NCI-H1436 treated with DMSO at 0.1 percent for 48 hours (cell line): Measurements from ENCODE around the gene TECPR1.
"Not testable (repeated sequence)": the region's sequence is repeated elsewhere in the genome, so short reads cannot be mapped to it uniquely, and the experiment has no call there.

Experiments used
- DNase-seq: peaks from one replicate; lab custom pipeline; 2025; lab: John Stamatoyannopoulos, UW

Gene TECPR1

DNA sequence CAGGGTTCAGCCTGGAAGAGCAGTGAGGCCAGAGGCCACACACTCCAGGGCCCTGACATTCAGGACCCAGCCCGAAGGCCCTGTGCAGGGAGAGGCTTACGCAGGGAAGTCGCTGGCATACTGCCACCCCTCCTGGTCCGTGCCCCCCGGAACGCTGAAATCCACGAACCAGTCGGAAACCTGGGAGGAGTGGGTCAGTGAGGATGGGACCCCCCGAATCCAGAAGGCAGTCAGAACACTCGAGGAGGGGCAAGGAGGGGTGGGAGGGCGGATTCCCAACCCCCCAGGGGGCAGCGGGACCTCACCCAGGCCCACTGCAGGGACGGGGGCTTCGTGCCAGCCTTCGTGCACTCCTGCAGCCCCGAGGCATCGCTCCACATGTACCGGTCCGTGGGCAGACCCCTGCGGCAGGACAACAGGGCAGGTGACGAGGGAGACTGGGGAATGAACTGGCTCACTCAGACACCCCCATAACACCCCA, 27.3 kb downstream of the TECPR1 start:
- DNase-seq = no peak

DNA sequence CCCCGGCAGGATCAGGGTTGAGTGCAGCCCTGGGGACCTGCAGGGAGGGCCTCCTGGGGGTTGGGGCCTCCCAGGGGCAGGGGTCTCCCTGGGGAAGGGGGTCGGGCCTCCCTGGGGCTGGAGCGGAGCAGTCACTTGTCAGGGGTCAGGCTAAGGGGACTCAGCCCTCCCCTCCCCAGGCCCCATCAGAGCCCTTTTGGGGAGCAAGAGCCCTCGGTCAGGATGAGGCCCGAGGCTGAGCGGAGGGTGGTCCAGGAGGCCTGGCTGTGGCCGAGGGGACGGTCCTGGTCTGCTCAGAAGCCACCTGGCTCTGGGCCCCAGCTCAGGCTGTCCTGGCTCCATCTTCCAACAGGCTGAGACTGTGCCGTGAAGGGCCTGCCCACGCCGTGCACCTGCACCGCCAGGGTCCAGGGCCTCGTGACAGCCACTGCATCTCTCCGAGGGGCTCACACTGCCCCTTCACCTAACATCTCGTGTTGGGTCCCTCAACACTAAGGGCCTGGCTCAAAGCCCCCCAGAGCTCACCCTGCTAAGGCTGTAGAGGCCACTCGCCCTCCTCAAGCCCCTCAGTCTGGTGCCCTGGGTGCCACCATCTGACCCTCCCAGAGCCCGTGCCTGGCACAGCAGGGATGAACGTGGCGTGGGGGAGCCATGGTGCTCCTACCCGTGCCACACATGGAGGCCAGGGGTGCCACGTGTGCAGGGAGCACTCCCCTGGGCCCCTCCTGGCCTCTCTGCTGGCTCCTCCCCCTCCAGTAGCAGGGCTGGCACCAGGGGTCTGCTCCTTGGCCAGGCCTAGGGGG, 27.9 kb downstream of the TECPR1 start:
- DNase-seq = no peak

DNA sequence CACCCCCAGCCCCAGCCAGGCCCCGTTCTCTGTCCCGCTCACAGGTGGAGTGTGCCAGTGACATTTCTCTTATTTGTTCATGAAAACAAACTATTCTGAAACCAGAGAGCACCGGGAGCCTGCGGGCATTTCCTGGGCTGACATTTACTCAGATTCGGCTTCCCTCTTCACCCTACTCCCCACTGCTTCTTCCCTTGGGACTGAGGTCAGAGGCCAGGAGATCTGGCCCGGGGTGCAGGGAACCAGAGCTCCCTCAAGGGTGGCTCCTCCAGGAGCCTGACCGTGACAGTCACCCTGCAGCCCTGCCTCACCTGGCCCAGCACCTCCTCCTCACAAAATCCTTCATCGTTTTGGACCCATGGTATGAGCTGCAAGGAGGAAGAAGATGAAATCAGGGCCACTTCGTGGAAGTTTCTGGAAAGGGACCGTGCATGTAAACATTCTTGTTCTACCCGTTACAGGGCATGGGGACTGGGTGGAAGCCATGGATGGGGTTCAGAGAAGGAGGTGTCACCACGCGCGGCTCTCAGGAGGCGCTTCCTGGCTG, 28.6 kb downstream of the TECPR1 start:
- no peak for DNase-seq

DNA sequence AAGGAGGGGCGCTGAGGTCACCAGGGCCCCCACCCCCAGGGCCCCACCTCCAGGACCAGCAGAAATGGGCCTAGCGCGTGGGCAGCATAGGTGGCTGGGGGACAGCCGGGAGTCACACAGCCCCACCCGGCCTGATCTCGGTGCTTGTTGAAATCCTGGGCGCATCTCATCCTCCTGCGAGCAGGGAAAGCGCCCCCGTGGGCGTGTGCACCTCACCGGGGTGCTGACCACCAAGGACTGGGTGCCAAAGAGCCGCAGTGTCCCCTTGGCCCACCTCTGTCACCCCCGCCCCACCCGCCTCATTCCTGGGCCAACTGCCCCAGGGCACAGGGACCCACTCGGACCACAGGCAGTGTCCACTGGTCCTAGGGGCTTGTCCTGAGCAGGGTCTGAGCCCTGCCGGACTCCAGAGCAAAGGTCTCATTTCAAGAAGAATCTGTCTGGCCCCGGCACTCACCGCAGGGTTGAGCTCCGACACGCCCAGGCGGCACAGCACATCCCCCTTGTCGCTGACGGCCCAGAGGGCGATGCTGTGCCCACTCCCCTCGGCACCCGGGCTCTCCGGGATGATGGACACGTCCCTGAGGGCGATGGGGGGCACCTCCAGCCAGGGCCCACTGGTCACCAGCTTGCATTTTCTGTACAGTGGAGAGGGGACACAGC, 29.4 kb downstream of the TECPR1 start:
- no peak for DNase-seq

DNA sequence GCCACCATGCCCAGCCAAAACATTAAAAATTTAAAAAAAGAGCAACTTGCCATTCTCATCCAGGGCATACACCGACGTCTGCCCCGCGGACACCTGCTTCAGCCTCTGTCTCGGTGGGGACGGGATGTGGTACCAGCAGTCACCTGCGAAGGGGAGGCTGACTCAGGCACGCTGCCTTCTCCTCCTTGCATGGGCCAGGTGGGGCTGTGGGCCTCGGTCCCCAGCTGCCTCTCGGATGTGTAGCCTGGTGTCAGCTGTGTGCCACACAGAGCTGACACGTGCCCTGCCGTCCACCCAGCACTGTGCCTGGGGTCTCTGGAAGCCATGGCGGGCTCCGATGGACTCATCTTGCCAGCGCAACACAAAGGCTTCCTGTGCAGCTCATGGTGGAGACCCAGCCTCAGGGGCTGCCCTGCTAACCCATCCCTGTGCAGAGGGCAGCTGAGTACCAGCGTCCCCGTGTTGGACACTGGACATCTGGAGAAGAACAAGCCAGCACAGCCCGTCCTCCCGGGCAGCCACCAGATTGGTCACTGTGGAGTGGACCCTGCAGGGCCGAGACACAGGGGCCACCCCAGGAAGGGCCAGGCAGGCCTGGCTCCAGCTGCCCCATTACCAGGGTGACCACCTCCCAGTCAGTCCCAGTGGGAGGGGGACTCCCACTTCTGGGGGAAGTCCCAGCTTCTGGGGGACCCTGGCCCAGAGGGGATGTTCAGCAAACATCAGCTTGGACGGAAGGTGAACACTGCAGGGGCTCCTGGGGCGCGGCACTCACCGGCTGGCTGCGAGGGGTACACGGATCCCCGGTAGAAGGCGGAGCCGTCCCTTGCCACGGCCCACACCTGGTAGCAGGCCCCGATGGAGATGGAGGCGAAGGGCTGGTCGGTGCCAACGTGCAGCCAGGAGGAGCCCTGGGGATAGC, 30.2 kb downstream of the TECPR1 start:
- DNase-seq = no peak

DNA sequence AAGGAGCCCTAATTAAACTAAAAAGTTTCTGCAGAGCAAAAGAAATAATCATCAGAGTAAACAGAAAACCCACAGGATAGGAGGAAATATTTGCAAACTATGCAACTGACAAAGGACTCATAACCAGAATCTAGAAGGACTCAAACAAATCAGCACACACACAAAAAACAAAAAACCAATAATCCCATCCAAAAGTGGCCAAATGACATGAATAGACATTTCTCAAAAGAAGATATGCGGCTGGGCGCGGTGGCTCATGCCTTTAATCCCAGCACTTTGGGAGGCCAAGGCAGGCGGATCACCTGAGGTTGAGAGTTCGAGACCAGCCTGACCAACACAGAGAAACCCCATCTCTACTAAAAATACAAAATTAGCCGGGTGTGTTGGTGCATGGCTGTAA, 32.6 kb downstream of the TECPR1 start:
- DNase-seq = not testable (repeated sequence)

DNA sequence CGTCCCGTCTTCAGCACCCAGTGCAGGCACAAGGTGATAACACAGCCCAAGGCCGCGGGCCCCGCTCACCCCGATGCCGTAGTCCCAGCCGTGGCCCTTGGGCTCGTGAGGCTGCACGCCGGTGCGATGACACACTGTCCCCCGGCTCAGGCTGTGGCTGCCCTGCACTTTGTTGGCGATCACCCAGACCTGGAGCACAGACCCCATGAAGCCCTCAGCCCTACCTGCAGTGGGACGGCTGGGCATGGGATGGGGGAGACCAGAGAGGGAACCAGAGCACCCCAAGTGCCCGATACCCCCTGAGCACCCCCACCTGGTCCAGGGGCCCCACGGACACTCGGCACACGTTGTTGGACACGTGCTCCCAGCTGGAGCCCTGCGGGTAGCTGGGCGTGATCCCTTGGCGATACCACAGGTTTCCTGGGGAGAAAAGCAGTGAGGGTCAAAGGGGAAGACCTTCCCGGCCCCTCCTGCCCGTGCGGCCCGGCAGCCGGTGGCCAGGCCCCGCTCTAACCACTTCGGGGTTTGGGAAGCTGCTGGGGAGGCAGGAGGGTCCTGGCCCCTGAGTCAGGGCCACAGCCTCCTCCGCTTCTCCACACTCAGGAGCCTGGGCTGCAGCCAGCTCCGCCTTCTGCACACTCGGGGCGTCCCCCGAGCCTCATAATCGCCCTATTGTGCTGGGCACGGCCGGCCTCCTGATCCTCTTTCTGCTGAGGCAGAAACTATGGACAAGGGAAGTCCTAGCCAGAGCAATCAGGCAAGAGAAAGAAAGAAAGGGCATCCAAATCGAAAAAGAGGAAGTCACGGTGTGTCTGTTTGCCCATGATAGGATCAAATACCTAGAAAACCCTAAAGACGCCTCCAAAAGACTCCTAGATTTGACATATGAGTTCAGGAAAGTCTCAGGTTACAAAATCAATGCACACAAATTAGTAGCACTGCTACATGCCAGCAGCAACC, 34.1 kb downstream of the TECPR1 start:
- no peak for DNase-seq

DNA sequence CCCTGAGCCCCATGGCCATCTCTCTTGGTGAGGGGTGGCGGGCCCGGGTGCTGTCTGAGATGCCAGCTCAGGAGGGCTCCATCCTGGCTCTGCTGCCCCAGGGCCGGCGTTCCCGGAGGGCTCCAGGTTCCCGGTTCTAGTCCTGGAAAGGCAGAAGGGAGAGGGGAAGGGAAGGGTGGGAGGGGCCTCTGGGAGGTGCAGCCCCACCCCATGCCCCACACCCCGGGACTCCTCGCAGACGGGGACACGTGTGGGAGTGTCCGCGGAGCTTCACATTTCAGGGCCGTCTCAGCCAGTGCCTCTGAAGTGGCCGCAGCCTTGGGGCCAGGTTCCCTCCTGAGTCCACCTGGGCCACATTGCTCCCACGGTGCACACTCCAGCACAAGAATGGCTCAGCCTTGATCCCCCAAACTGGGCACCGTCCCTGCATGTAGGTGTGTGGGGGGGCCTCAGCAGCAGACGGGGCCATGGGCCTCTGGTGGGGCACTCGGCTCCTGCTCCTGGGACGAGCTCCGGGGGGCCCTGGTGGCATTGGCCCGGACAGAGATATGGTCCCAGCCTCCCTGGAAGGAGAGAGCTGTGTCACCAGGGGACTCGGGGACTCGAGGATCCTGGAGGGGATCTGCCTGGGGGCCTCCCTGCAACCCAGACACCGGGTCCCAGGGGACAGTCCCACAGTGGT, 35.0 kb downstream of the TECPR1 start:
- DNase-seq = no peak

DNA sequence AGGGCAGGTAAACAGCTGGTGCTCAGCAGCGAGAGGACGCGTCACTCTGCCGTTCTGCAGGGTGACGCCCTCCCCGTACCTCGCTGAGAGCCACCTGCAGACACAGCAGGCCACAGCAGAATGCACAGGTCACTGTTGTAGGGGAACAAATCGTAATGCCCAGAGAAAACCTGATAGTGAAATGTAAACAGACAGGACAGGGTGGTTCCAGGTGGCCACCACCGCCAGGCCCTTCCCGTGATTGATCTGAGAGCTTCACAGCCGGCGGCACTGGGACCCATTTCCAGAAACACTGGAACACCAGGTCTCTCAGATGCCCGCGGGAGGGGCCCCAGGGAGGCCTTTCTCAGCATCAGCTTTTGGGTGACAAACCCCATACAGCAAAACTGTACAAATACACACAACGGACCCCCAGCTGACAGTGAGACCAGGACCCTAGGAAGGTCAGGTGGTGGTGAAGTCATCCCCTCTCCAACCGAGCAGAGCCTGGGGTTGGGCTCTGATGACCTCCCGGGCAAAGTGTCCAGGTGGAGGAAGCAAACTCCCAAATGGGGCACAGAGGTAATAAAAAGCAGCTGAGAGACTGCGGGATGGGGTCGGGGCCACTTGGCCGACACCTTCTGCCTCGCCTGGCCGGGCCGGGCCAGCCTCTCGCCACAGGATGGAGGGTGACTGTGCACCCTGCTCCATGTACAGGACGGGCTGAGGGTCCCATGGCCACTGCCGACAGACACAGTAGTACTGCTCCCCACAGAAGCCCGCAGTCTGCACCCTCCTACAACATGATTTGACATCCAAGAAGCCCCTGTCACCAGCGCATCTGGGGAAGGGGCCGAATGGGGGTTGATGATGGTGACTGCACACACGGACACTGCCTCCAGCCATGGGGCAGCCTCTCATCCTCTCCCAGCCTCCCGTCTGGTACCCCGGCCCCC, 36.2 kb downstream of the TECPR1 start:
- no peak for DNase-seq

DNA sequence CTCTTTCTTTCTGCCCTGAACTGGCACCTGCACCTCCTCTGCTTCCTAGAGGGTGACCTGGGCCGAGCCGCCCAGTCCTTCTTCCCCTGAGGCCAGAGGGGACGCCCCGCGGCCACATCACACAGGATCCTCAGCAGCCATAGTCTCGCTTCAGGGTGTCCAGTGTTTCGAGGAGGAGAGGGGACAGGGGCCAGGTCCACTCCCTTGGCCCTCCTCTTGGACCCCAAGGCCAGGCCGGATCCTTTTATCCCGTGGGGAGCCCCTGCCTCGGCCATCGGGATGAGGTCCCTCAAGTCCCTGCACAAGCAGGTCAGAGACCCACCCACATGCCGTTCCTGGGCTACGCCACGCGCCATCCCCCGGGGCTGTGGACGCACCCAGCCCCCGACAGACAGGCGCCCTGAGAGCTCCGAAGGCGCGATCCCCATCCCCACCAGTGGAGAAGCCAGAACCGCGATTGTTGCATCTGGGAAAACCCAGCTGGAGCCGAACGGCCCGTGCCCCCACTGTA, 37.2 kb downstream of the TECPR1 start:
- no peak for DNase-seq

DNA sequence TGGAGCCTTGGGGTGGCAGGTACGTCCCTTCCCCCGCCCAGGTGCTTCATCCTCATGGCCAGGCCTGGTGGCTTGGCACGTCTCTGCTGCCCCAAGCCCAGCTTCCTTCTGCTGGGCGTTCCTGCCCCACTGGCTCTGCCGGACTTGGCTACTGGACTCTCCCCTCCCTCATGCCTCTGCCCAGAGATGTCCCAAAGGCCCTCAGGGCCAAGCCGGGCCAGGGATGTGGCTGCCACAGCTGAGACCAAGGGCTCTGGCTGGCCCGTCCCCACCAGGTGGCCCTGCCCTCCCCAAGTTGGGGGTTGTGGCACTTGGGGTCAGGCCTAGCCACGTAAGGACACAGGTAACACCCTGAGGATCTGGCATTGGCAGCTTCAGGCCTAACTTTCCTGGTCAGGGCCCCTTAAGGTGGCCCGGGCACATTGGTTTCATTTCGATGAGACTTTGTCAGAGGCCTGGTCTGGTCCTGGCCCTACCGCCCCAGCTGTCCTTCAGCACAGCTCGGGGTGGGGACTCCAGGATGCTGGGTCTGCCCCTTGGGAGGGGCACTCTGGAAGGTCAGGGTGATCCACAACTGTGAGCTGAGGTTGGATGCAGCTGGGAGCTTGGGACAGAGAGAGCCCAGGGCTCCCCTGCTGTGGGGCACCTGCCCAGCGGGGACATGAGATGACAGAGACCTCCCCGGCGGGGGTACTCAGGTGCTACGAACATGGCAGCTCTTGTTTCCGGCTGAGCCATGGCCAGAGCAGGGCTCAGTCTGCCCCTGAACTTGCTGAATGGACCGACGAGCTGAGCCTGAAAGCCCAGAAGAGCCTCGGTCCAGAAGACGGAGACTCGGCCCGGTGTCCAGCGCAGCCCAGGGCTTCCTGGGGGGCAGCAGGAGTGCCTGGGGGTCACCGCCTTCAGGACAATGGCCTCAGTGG, 37.9 kb downstream of the TECPR1 start:
- DNase-seq = no peak

DNA sequence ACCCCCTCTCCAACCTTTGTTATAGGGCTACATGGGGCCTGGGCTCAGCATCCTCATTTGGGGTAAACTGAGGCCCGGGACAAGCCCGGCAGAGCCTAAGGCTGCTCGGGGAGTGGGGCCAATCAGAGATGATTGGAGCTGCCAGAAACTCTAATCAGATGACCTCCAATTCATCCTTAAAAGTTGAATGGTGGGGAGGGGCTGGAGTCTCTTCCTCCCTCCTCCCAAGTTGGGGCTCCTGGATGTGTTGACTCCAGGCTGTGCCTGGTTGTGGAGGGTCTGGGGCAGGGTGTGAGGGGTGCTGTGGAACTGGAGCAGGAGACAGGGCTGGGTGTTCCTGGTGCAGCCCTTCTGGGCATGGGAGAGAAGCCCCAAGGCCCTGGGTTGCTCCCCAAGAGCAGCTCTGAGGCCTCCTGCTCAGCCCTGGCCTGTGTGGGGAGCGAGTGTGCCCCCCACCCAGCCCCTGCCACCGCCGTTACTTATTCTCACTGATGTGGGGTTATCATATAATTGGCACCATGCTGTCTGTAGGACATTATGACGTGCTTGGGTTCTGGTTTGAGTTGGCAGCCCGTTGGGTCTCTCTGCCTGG, 38.6 kb downstream of the TECPR1 start:
- no peak for DNase-seq

DNA sequence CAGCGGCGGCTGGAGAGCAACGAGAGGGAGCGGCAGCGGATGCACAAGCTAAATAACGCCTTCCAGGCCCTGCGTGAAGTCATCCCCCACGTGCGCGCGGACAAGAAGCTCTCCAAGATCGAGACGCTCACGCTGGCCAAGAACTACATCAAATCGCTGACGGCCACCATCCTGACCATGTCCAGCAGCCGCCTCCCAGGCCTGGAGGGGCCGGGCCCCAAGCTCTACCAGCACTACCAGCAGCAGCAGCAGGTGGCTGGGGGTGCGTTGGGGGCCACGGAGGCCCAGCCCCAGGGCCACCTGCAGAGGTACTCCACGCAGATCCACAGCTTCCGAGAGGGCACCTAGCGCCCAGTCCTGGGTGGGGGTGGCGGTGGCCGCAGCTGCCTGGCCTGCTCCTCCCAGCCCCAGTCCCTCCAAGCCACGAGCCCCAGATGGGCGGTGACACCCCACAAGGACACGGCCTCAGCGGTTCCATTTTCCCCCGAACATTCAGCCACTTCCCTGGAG, 39.4 kb downstream of the TECPR1 start:
- no peak for DNase-seq

DNA sequence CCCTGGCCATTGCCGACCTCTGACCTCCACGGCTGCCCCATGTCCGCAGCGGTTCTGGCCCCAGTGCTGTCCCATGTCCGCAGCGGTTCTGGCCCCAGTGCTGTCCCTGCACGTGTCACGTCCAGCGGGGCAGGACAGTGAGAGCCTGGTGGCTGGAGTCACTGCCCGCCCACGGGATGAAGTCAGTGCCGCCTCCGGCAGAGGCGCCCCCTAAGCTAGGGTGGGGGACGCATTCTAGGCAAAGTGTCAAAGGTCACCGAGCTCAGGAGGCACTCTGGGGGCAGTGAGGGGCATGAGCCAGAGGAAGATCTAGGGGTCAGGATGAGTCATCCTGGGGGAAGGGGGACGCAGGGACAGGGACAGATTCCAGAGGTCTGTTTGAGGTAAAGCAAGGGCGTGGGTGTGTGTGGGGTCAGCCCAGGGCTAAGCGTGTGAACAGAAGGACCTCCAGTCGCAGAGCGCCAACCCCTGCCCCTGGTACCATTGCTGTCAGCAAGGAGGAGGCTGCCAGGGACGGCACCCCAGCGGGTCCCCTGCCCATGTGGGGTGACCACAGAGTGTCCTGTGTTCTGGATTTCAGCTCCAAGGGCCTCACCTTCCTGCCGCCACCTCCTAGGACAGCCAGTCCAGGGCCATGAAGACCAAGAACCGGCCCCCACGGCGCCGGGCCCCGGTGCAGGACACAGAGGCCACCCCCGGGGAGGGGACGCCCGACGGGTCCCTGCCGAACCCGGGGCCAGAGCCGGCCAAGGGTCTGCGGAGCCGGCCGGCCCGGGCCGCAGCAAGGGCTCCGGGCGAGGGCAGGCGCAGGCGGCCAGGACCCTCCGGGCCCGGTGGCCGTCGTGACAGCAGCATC, 40.1 kb downstream of the TECPR1 start:
- no peak for DNase-seq

DNA sequence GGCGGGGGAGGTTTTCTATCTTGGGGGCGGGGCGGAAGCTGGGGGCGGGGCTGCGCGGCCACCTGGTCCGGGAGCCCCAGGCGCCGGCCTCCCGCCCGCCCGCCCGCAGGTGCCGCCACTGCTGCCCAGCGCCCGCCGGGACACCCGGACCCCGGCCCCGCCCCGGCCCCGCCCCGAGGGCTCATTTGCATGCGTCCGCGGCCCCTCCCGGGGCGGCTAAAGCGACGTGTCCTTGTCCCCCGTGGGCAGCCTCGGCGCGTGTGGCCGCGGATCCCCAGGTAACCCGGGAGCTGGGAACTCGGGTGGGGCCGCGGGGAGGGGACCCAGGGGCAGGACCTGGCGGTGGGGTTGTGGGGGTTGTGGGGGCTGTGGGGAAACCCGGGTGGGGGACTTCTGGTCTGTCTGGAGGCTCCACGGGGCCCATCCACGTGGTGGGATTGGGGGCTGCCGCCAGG, 40.8 kb downstream of the TECPR1 start, which contains the start of gene BHLHA15:
TSS of gene BHLHA15 (plus strand) at position 219 of the 455 bp plus-strand sequence. CDS start 871 bp downstream, outside the sequence.
- no peak for DNase-seq
